IPS-18a (cell line): ENCODE results near the gene SDK1.

Experiments used
- H3K27ac ChIP-seq: one replicate; pipeline ENCODE4 v1.5.1; 2013; ENCODE audit warnings: low read length
- H3K27me3 ChIP-seq: one replicate; pipeline ENCODE4 v1.6.1; 2013; ENCODE audit warnings: mild to moderate bottlenecking, low read length; ENCODE audit not compliant: control insufficient read depth, insufficient read depth
- H3K36me3 ChIP-seq: one replicate; pipeline ENCODE4 v1.6.1; 2013; ENCODE audit warnings: low read depth, low read length; ENCODE audit not compliant: control insufficient read depth
- H3K4me1 ChIP-seq: one replicate; pipeline ENCODE4 v1.6.1; 2013; ENCODE audit warnings: low read depth, low read length; ENCODE audit not compliant: control insufficient read depth
- H3K4me3 ChIP-seq: one replicate; pipeline ENCODE4 v1.5.1; 2013; ENCODE audit warnings: low read length
- H3K9ac ChIP-seq: one replicate; pipeline ENCODE4 v1.6.1; 2013; ENCODE audit warnings: mild to moderate bottlenecking, low read length, moderate library complexity
- H3K9me3 ChIP-seq: one replicate; pipeline ENCODE4 v1.6.1; 2013; ENCODE audit warnings: low read depth, low read length; ENCODE audit not compliant: control insufficient read depth

Gene SDK1

DNA sequence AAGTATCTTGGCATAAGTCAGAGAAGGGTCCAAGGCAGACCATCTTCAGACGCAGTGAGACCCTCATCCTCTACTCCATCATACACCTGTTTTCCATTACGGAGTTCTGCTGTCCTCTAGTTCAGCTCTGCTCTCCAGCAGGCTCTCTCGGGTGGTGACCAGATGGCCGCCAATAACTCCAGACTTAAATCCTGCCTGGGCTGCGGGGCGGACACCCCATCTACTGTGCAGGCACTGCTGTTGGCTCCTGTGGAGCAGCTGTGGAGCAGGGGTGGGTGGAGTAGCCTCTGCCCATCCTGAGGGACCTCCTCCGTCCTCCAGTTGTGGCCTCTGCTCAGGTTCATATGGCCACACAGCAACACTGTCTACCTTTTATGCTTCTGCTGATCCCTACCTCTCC lies 608.1 kb downstream of the SDK1 start:
- H3K27me3 ChIP-seq = no peaks in the 10 kb centered on the region
- no peak overlapping the region for H3K4me3 ChIP-seq
- H3K9me3 ChIP-seq = no peaks in the 10 kb centered on the region
- H3K4me1 ChIP-seq = no peaks in the 10 kb centered on the region
- H3K9ac ChIP-seq = no peak overlapping the region
- no peak overlapping the region for H3K27ac ChIP-seq
- no peaks in the 10 kb centered on the region for H3K36me3 ChIP-seq

DNA sequence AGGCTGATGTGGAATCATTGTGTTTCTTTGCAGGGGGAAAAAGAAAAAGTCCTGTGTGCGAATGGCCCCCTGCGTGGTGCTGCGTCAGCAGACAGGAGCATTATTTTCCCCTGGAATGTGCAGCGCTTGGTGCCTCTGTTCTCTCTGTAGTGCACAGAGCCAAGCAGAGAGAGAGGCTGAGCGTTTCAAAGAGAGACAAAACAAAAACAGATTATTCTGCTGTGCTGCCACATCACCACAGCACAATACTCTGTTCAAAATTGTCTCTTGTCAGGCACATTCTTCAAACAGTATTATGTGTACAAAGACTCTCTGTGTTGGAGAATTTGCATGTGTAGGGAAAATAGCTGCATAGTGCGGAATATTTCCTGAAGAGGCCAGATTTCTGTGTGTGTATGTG lies 609.0 kb downstream of the SDK1 start:
- H3K9me3 ChIP-seq = no peaks in the 10 kb centered on the region
- H3K4me1 ChIP-seq = no peaks in the 10 kb centered on the region
- no peak overlapping the region for H3K9ac ChIP-seq
- no peaks in the 10 kb centered on the region for H3K27me3 ChIP-seq
- no peaks in the 10 kb centered on the region for H3K36me3 ChIP-seq
- no peak overlapping the region for H3K4me3 ChIP-seq
- H3K27ac ChIP-seq = no peak overlapping the region

DNA sequence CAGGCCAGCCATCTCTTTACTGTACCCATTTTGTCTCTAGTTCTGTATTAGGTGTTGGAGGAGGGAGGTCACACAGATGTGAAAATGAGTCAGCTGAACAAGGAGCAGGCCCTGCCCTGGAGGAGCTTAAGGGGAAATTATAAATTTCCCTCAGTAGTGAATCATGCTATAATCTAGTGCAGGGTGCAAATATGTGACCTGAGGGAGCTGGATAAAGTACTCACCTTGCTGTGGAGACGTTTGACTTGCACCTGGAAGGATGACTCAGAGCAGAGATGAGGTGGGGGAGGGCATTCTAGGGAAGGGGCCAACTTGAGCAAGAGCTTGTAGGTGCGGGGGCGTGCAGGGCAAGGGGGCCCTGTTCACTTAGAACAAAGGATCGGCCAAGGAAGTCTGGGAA lies 610.6 kb downstream of the SDK1 start:
- no peak overlapping the region for H3K27ac ChIP-seq
- H3K9me3 ChIP-seq = no peaks in the 10 kb centered on the region
- no peaks in the 10 kb centered on the region for H3K4me1 ChIP-seq
- H3K4me3 ChIP-seq = no peak overlapping the region
- H3K36me3 ChIP-seq = no peaks in the 10 kb centered on the region
- H3K9ac ChIP-seq = no peak overlapping the region
- H3K27me3 ChIP-seq = no peaks in the 10 kb centered on the region

DNA sequence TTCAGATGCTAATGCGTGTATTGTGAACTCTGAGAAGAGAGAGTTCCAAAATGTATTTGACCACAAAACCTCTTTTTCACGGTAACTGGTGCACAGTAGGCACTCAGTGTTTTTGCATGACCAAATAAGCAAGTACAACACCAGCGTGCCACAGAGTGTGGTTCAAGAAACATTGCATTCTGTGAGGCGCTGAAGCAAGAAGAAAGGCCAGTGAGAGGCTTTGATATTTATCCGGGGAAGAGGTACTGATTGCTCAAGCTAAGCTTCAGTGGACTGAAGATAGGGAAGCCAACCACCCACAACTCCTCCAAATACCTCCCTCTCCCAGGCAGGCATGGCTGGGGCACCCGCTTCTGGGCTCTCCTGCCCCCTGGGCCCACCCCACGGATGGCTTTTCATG lies 611.2 kb downstream of the SDK1 start:
- Histone ChIP-seq H3K36me3 (no peaks in the 10 kb centered on the region), H3K27ac (no peak overlapping the region), H3K9ac (no peak overlapping the region), H3K4me3 (no peak overlapping the region), H3K9me3 (no peaks in the 10 kb centered on the region), H3K4me1 (no peaks in the 10 kb centered on the region), H3K27me3 (no peaks in the 10 kb centered on the region)

DNA sequence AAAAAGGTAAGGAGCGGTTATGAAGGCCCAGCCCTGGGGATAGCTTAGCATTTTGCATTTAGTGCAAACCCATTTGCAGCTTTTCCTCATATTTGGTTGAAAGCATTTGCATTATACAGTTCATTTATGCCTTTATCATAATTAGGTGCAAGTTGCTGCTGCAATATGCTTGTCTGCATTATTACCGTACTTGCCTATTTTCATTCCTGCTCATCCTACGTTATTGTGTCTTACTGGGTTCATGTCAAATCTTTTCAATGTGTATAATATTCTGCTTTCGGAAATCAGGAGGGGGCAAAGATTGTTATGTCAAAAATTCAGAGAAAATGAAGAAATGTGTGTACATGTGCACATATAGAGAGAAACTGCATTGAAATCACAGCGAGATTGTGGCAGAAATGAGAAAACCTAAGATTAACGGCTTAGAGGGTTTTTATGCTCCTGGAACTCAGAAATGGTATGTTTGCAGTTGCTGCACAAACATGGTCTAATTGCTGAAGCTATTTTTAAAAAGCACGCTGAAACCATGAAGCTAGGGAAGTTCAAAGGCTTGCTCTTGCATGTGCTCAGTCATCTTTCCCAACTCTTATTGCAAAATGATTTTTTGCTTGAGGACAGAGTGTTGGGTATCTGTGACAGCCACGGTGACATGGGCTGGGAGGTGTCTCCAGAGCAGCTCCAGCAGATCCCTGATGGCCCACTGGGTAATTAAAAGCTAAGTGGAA lies 613.2 kb downstream of the SDK1 start:
- no peaks in the 10 kb centered on the region for H3K36me3 ChIP-seq
- H3K4me3 ChIP-seq = no peak overlapping the region
- H3K4me1 ChIP-seq = no peaks in the 10 kb centered on the region
- H3K9me3 ChIP-seq = no peaks in the 10 kb centered on the region
- no peak overlapping the region for H3K9ac ChIP-seq
- no peaks in the 10 kb centered on the region for H3K27me3 ChIP-seq
- H3K27ac ChIP-seq = no peak overlapping the region

DNA sequence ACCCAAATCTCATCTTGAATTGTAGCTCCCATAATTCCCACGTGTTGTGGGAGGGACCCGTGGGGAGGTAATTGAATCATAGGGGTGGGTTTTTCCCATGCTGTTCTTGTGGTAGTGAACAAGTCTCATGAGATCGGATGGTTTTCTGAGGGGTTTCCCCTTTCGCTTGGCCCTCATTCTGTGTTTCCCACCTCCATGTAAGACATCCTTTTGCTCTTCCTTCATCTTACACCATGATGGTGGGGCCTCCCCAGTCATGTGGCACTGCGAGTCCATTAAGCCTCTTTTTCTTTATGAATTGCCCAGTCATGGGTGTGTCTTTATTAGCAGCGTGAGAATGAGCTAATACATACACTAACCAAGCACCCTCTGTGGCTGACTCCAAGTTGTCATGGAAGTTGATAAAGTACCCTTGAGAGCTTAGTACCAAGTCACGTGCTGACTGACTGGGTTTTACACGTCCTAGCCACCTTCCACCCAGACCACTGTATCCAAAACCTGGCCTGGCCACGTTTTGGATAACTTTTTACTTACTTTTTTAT lies 614.4 kb downstream of the SDK1 start:
- no peak overlapping the region for H3K27ac ChIP-seq

DNA sequence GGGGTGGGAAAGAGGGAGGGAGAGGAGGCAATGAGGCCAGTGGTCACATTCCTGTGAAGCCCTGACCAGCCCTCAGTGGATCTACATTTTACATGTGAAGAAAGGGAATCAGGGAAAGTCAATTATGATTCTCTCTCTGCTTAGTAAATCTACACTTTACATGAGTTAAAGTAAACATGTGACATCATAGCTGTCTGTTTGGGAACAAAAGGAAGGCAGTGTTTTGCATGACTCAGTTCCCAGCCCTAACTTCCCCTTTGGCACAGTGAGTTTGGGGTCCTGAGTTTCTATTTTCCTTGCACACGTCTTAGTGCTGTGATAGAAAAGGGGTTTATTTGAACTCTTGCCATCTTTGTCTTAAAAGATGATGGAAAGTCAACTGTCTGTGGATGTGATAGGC lies 615.1 kb downstream of the SDK1 start:
- no peak overlapping the region for H3K4me3 ChIP-seq
- H3K27ac ChIP-seq = no peak overlapping the region
- no peaks in the 10 kb centered on the region for H3K36me3 ChIP-seq
- no peaks in the 10 kb centered on the region for H3K4me1 ChIP-seq
- H3K27me3 ChIP-seq = no peaks in the 10 kb centered on the region
- no peak overlapping the region for H3K9ac ChIP-seq
- no peaks in the 10 kb centered on the region for H3K9me3 ChIP-seq

More for the DNA sequence above, 614.4 kb downstream of the SDK1 start:
- Histone ChIP-seq H3K9ac (no peak overlapping the region), H3K36me3 (no peaks in the 10 kb centered on the region), H3K27me3 (no peaks in the 10 kb centered on the region), H3K4me1 (no peaks in the 10 kb centered on the region), H3K9me3 (no peaks in the 10 kb centered on the region), H3K4me3 (no peak overlapping the region)

DNA sequence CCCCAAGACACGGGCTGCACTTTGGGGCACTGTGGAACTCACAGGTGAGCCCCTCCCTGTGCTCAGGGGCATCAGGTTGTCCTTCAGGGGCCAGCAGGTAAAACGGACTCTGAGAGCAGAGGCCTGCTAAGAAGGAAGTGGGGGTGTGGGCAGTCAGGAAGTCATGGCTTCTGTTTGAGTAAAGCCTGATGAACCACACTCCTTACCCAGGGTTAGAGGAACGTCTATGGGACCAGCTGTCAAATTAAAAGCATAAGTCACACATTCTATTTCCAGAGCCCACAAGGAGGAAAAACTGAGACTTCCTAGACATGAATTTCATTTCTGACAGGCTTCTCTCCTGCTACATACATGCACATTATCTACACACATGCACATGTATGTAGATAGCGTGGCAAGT lies 616.4 kb downstream of the SDK1 start:
- Histone ChIP-seq H3K27me3 (no peaks in the 10 kb centered on the region), H3K36me3 (no peaks in the 10 kb centered on the region), H3K4me3 (no peak overlapping the region), H3K9ac (no peak overlapping the region), H3K4me1 (peaks cover under 1% of the 10 kb centered on the region), H3K9me3 (no peaks in the 10 kb centered on the region), H3K27ac (no peak overlapping the region)

DNA sequence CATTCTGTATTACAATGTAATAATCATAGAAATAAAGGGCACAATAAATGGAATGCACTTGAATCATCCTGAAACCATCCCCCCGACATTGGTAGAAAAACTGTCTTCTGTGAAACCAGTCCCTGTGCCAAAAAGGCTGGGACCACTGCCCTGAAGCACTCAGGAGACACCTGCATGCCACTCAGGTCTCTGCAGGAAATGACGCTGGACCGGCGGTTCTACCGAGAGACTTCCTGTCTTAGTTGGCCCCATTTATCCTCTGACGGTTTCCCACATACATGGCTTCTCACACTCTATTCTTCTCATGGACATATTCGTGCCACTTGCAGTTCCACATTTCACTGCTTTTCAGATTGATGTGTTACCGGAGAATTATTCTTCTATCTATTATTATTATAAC lies 617.5 kb downstream of the SDK1 start:
- Histone ChIP-seq H3K4me3 (no peak overlapping the region), H3K36me3 (no peaks in the 10 kb centered on the region), H3K4me1 (peaks cover 5% of the 10 kb centered on the region), H3K9me3 (no peaks in the 10 kb centered on the region), H3K27me3 (no peaks in the 10 kb centered on the region), H3K27ac (no peak overlapping the region), H3K9ac (no peak overlapping the region)

DNA sequence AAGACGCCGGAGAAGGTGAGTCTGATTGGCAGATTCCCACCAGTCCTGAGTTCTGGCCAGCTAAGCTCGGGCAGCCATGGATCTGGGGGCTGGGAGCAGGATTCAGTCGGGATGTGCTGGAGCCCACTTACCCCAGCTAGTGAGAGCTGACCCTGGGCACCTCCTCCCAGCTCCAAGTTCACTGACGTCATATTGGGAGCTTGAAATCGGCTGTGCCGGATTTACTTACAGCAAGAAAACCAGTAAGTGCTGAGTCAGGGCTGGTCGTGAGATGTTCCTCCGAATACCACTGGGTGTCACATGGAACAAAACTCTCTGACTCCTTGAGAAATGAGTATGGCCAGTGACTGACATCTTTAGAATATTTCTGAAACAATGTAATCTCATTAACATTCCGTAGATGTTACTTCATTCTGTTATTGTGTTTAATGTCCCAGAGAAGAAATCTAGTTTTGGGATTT lies 621.2 kb downstream of the SDK1 start:
- Histone ChIP-seq H3K9me3 (no peaks in the 10 kb centered on the region), H3K36me3 (no peaks in the 10 kb centered on the region), H3K4me3 (no peak overlapping the region), H3K27ac (peak overlapping the region; percentile 32), H3K27me3 (no peaks in the 10 kb centered on the region), H3K9ac (no peak overlapping the region), H3K4me1 (peaks cover 5% of the 10 kb centered on the region)

DNA sequence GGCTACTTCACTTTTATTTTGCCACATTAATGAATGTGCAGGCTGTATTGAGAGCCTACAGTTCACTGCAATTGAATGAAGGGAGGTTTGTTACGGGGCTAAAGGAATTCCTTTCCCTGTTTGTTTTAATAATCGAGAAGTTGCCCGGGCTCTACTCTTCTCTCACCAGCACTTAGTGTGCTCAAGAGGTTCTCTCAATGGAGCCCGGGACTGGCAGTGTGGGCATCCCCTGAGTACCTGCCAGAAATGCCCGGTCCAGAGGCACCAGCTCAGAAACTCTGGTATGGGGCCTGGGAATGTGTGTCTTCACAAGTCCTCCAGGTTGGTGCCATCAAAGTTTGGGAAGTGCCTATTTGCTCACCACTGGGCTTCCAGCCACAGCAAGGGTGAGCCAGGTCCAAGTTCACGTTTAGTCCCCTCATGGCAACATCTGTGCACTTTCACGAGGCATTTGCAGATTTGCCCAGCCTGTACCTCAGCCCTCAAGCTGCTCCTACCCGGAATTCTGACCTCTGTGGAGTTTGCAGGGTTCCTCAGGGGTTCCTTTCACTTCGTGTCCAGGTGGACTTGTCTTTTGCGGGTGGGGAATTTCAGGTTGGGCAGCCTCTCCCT lies 622.4 kb downstream of the SDK1 start:
- Histone ChIP-seq H3K9ac (no peak overlapping the region), H3K4me1 (peaks cover 5% of the 10 kb centered on the region), H3K27me3 (no peaks in the 10 kb centered on the region), H3K36me3 (no peaks in the 10 kb centered on the region), H3K4me3 (no peak overlapping the region), H3K27ac (no peak overlapping the region), H3K9me3 (no peaks in the 10 kb centered on the region)

DNA sequence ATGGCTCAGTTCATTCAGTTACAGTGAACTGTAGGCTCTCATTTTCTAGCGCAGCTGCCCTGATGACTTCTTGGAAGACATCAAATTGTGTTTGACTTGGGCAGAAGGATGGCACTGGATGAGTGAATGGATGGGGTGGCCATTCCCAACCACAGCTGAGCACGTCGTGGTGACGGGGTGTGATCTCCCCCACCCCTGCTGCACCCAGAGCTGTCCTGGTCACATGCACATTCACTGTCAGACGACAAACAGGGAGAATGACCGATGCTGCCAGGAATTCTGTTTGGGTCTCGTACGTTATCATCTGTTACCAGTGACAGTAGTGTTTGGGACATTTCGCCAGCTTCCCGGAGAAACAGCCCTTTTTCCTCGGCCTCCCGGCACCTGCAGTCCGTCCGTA lies 623.2 kb downstream of the SDK1 start:
- H3K4me1 ChIP-seq = peaks cover 5% of the 10 kb centered on the region
- H3K27me3 ChIP-seq = no peaks in the 10 kb centered on the region
- H3K9me3 ChIP-seq = no peaks in the 10 kb centered on the region
- no peak overlapping the region for H3K27ac ChIP-seq
- H3K4me3 ChIP-seq = no peak overlapping the region
- no peak overlapping the region for H3K9ac ChIP-seq
- H3K36me3 ChIP-seq = no peaks in the 10 kb centered on the region
